H1 (cell line): ENCODE results near the gene HMGN1.

Source experiments
- HDAC2 ChIP-seq, 2 experiments: fragments of 300-600 bp in 1 of 2; sonication (generic) in 1 of 2; IDR thresholded peaks; 2 replicates each; pipeline ENCODE4 v1.6.1; 2011 to 2012; ENCODE audit warnings: low read depth in 2 of 2, low read length in 2 of 2, mild to moderate bottlenecking in 2 of 2, moderate library complexity in 2 of 2, borderline replicate concordance in 1 of 2, inconsistent platforms in 1 of 2
- TEAD4 ChIP-seq: IDR thresholded peaks from 2 replicates; pipeline ENCODE4 v1.6.1; 2012; ENCODE audit warnings: low read depth, low read length, inconsistent platforms, mixed read lengths

GRCh38 chr21:39339231-39339630, 9.7 kb downstream of the HMGN1 start:
- TF ChIP-seq HDAC2 (IDR thresholded peaks at IDR 0.05; ENCODE audit: borderline replicate concordance in 1 of 2, low read depth in 2 of 2, low read length in 2 of 2) (no peak), TEAD4 (no peak)
